K562 (cell line): ENCODE data around the gene FASTKD1. TPM values are rescaled to one million over a fixed set of nuclear protein-coding genes. Genes with fewer than 3 reads are reported as not detected.
A peak's percentile ranks its signal among the peaks of the same experiment; 100 is the strongest.

ENCODE experiments used
- ATF7 ChIP-seq: fragments of 450-650 bp; IDR thresholded peaks from 2 replicates; pipeline ENCODE4 v1.7.1; 2014; ENCODE audit warnings: mild to moderate bottlenecking, moderate library complexity
- MYC ChIP-seq, 2 experiments: fragments of 250-450 bp in 1 of 2; sonication (Bioruptor Pico) in 1 of 2; IDR thresholded peaks; 2 replicates each; pipeline versions ENCODE4 v1.5.1 to v1.6.1; 2012 to 2021; ENCODE audit warnings: low read depth in 2 of 2, borderline replicate concordance in 1 of 2, improper control_type of control experiment in 1 of 2, low read length in 1 of 2, mild to moderate bottlenecking in 1 of 2, moderate library complexity in 1 of 2
- NCOR1 ChIP-seq: fragments of 450-650 bp; IDR thresholded peaks from 2 replicates; pipeline ENCODE4 v1.6.1; 2016; ENCODE audit warnings: mild to moderate bottlenecking, moderate library complexity
- NONO ChIP-seq, 2 experiments: fragments of 200-400 bp in 1 of 2; fragments of 450-650 bp in 1 of 2; formaldehyde crosslinking in 1 of 2; IDR thresholded peaks; 2 replicates each; pipeline ENCODE4 v1.6.1; 2017; ENCODE audit warnings: low read depth in 2 of 2, mild to moderate bottlenecking in 2 of 2, moderate library complexity in 2 of 2, low read length in 1 of 2
- XRCC4 ChIP-seq: IDR thresholded peaks from one replicate; pipeline ENCODE4 v1.6.1; 2011; ENCODE audit not compliant: insufficient read depth, insufficient read length; ENCODE audit errors: extremely low read depth
- ZNF778 ChIP-seq: fragments of 450-650 bp; formaldehyde crosslinking; IDR thresholded peaks from 2 replicates; pipeline ENCODE4 v1.4.0; 2020; ENCODE audit warnings: mild to moderate bottlenecking, moderate library complexity
- polyA plus RNA-seq, 8 experiments: library from polyadenylated mRNA; depleted of rRNA in 4 of 8; stranded (reverse) in 5 of 8; unstranded in 3 of 8; fragments of >200 nt; fragmentation: Nextera tagmentation in 2 of 8; fragmentation: Illumina TruSeq in 1 of 8; extraction: Ambion mirVana in 2 of 8; extraction: Trizol in 1 of 8; gene quantifications; 2 replicates each; pipeline versions ENCODE4 v1.2.1 to v1.2.3, GENCODE V29; 2011 to 2014; ENCODE audit warnings: inconsistent platforms in 1 of 8, missing spikeins in 1 of 8
- total RNA-seq, 7 experiments: library from RNA; depleted of rRNA in 6 of 7; stranded (reverse); fragments of >200 nt in 6 of 7; fragmentation: Illumina TruSeq in 2 of 7; extraction: Trizol in 2 of 7; gene quantifications; 2 replicates each; pipeline versions ENCODE4 v1.2.1 to v1.2.3, GENCODE V29; 2011 to 2021; ENCODE audit warnings: low replicate concordance in 1 of 7
- TF ChIP-seq, protein P1 (sequence below): fragments of 450-650 bp; IDR thresholded peaks from 2 replicates; pipeline ENCODE4 v1.6.1; 2016; ENCODE audit warnings: missing biosample characterization, missing genetic modification characterization
- TF ChIP-seq, protein P2 (sequence below), 2 experiments: fragments of 450-650 bp in 1 of 2; sonication (generic) in 1 of 2; formaldehyde crosslinking in 1 of 2; IDR thresholded peaks; 2 replicates each; pipeline versions ENCODE4 v1.7.1 to v1.9.0; 2016 to 2022; ENCODE audit warnings: inconsistent platforms in 1 of 2, mild to moderate bottlenecking in 1 of 2, missing genetic modification reagents in 1 of 2
- TF ChIP-seq, protein P3 (sequence below): fragments of 200-800 bp; sonication (Bioruptor generic); IDR thresholded peaks from 2 replicates; pipeline ENCODE4 v1.6.1; 2017; ENCODE audit warnings: missing genetic modification characterization, missing compliant biosample characterization
- TF ChIP-seq, protein P4 (sequence below): fragments of 450-650 bp; IDR thresholded peaks from 2 replicates; pipeline ENCODE4 v1.6.1; 2016; ENCODE audit warnings: borderline replicate concordance

FASTKD1 gene
- total and polyA plus RNA-seq, 9 of the 15 experiments (the other 6 are each of a cell fraction or from before 2014, with no cell fraction given), result 63.5 to 134 (median 119) TPM

DNA sequence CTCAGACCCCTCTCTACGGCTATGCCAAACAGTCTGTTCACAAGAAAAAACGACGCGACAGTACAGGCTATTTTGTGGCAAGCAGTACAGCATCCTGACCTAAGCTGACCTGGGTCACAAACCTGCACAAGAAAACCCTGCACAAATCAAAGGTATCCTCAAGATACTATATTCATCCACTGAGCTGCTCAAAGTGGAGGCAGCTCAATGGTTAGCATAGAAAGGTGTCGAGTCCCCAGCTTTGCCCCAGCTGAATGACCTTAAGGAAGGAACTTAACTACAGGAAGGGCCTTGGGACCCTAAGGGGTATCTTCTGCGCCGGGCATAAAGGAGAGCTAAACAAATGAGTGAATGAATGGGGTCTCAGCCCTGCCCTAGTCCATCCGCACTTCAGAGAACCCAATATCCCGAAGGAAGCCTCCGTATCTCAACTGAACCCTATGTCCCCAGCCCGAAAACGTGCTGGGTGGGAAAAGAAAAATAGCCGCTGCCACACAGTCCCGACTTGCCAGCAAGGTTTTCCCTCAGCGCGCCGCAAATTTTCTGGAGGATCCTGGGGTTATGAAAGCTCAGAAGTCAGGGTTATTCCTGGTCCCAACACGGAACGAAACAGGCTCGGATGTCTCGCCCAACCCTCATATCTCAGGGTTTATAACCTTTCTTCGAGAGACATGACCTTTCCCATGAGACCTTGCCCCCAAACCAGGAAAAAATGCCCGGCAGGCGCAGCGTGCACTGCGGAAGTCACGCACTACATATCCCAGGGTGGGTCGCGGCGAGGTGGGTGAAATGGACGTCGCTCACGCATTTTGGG, at the start of gene FASTKD1 (continued):
- TF ChIP-seq XRCC4 (no peak), MYC (IDR thresholded peaks at IDR 0.05; ENCODE audit: low read depth, low read length) (peak; percentile 97), MYC (CRISPR knock-in tag; IDR thresholded peaks at IDR 0.05; ENCODE audit: borderline replicate concordance, low read depth) (peak; percentile 86; the same call in 1 of the 2 replicates), NCOR1 (peak; percentile 56), ATF7 (peak; percentile 86), NONO (IDR thresholded peaks at IDR 0.05; ENCODE audit: low read depth in 2 of 2, low read length in 1 of 2) (no peak), ZNF778 (CRISPR knock-in tag) (no peak)
- TF ChIP-seq, protein P1, sequence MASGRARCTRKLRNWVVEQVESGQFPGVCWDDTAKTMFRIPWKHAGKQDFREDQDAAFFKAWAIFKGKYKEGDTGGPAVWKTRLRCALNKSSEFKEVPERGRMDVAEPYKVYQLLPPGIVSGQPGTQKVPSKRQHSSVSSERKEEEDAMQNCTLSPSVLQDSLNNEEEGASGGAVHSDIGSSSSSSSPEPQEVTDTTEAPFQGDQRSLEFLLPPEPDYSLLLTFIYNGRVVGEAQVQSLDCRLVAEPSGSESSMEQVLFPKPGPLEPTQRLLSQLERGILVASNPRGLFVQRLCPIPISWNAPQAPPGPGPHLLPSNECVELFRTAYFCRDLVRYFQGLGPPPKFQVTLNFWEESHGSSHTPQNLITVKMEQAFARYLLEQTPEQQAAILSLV (tag), result 0 out of 2 replicates have a peak, but pooled peaks have one; percentile 21
- TF ChIP-seq, protein P2, sequence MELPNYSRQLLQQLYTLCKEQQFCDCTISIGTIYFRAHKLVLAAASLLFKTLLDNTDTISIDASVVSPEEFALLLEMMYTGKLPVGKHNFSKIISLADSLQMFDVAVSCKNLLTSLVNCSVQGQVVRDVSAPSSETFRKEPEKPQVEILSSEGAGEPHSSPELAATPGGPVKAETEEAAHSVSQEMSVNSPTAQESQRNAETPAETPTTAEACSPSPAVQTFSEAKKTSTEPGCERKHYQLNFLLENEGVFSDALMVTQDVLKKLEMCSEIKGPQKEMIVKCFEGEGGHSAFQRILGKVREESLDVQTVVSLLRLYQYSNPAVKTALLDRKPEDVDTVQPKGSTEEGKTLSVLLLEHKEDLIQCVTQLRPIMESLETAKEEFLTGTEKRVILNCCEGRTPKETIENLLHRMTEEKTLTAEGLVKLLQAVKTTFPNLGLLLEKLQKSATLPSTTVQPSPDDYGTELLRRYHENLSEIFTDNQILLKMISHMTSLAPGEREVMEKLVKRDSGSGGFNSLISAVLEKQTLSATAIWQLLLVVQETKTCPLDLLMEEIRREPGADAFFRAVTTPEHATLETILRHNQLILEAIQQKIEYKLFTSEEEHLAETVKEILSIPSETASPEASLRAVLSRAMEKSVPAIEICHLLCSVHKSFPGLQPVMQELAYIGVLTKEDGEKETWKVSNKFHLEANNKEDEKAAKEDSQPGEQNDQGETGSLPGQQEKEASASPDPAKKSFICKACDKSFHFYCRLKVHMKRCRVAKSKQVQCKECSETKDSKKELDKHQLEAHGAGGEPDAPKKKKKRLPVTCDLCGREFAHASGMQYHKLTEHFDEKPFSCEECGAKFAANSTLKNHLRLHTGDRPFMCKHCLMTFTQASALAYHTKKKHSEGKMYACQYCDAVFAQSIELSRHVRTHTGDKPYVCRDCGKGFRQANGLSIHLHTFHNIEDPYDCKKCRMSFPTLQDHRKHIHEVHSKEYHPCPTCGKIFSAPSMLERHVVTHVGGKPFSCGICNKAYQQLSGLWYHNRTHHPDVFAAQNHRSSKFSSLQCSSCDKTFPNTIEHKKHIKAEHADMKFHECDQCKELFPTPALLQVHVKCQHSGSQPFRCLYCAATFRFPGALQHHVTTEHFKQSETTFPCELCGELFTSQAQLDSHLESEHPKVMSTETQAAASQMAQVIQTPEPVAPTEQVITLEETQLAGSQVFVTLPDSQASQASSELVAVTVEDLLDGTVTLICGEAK (IDR thresholded peaks at IDR 0.05), result peak; percentile 69; the same call in 1 of the 2 replicates
- TF ChIP-seq, protein P2 (CRISPR knock-in tag; IDR thresholded peaks at IDR 0.05), result no peak
- TF ChIP-seq, protein P3, sequence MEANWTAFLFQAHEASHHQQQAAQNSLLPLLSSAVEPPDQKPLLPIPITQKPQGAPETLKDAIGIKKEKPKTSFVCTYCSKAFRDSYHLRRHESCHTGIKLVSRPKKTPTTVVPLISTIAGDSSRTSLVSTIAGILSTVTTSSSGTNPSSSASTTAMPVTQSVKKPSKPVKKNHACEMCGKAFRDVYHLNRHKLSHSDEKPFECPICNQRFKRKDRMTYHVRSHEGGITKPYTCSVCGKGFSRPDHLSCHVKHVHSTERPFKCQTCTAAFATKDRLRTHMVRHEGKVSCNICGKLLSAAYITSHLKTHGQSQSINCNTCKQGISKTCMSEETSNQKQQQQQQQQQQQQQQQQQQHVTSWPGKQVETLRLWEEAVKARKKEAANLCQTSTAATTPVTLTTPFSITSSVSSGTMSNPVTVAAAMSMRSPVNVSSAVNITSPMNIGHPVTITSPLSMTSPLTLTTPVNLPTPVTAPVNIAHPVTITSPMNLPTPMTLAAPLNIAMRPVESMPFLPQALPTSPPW, result peak; percentile 79
- TF ChIP-seq, protein P4, sequence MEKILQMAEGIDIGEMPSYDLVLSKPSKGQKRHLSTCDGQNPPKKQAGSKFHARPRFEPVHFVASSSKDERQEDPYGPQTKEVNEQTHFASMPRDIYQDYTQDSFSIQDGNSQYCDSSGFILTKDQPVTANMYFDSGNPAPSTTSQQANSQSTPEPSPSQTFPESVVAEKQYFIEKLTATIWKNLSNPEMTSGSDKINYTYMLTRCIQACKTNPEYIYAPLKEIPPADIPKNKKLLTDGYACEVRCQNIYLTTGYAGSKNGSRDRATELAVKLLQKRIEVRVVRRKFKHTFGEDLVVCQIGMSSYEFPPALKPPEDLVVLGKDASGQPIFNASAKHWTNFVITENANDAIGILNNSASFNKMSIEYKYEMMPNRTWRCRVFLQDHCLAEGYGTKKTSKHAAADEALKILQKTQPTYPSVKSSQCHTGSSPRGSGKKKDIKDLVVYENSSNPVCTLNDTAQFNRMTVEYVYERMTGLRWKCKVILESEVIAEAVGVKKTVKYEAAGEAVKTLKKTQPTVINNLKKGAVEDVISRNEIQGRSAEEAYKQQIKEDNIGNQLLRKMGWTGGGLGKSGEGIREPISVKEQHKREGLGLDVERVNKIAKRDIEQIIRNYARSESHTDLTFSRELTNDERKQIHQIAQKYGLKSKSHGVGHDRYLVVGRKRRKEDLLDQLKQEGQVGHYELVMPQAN, result peak; percentile 67; the same call in 1 of the 2 replicates
